WTC11 (cell line): ENCODE results near the gene CFH. TPM values are rescaled to one million over a fixed set of nuclear protein-coding genes. Genes with fewer than 3 reads are reported as not detected.

Source experiments
- ATAC-seq: fragments of 200-7000 bp; cut with Tn5 transposase; 2 replicates; pipeline ENCODE4 v1.10.0; 2021; ENCODE audit warnings: mild to moderate bottlenecking, moderate library complexity
- CTCF ChIA-PET: fragments of 300-600 bp; sonication (Branson Sonifier 250); formaldehyde crosslinking; loops from one replicate; lab custom pipeline; 2021; ENCODE audit warnings: antibody characterized with exemption; lab: Charles Lee
- POLR2A ChIA-PET: fragments of 350-600 bp; sonication (Branson Sonifier 250); formaldehyde crosslinking; loops from one replicate; lab custom pipeline; 2021; ENCODE audit warnings: antibody characterized with exemption; lab: Charles Lee
- DNase-seq: peaks from one replicate; pipeline ENCODE4 v3.0.0; 2021; ENCODE audit warnings: low spot score
- H3K27ac Mint-ChIP-seq: 2 replicates; pipeline ENCODE4 v1.8.0; 2021; ENCODE audit warnings: mixed read lengths
- H3K27me3 Mint-ChIP-seq: 2 replicates; pipeline ENCODE4 v1.8.0; 2021; ENCODE audit warnings: low read depth, mild to moderate bottlenecking, moderate library complexity, mixed read lengths
- H3K36me3 Mint-ChIP-seq: 2 replicates; pipeline ENCODE4 v1.8.0; 2021; ENCODE audit warnings: mixed read lengths
- H3K4me1 Mint-ChIP-seq: 2 replicates; pipeline ENCODE4 v1.8.0; 2022; ENCODE audit warnings: mixed read lengths
- H3K4me3 Mint-ChIP-seq: 2 replicates; pipeline ENCODE4 v1.8.0; 2021; ENCODE audit warnings: mild to moderate bottlenecking, moderate library complexity, mixed read lengths
- H3K9me3 Mint-ChIP-seq: 2 replicates; pipeline ENCODE4 v1.8.0; 2021; ENCODE audit warnings: mixed read lengths
- CREB1 ChIP-seq: sonication (generic); formaldehyde crosslinking; IDR thresholded peaks from 2 replicates; pipeline ENCODE4 v1.8.0; 2023; ENCODE audit warnings: mild to moderate bottlenecking, missing genetic modification reagents
- CREM ChIP-seq: sonication (generic); formaldehyde crosslinking; IDR thresholded peaks from 2 replicates; pipeline ENCODE4 v1.8.1; 2022; ENCODE audit warnings: mild to moderate bottlenecking, missing genetic modification reagents, moderate library complexity
- CTCF ChIP-seq: fragments of 200-600 bp; IDR thresholded peaks from 2 replicates; pipeline ENCODE4 v1.8.0; 2022; ENCODE audit warnings: antibody characterized with exemption
- ELF4 ChIP-seq: sonication (generic); formaldehyde crosslinking; IDR thresholded peaks from 2 replicates; pipeline ENCODE4 v1.8.1; 2022; ENCODE audit warnings: low read depth, mild to moderate bottlenecking, moderate library complexity, missing genetic modification reagents
- FOXP1 ChIP-seq: sonication (generic); formaldehyde crosslinking; IDR thresholded peaks from 2 replicates; pipeline ENCODE4 v1.8.0; 2022; ENCODE audit warnings: missing genetic modification reagents, mild to moderate bottlenecking, moderate library complexity, borderline replicate concordance
- GRHL2 ChIP-seq: fragments of 250-450 bp; sonication (Bioruptor Pico); IDR thresholded peaks from 2 replicates; pipeline ENCODE4 v1.8.0; 2022; ENCODE audit warnings: mild to moderate bottlenecking, moderate library complexity; ENCODE audit not compliant: insufficient replicate concordance, severe bottlenecking
- HMGA2 ChIP-seq: fragments of 250-450 bp; sonication (Bioruptor Pico); IDR thresholded peaks from 2 replicates; pipeline ENCODE4 v1.4.0; 2021; ENCODE audit warnings: mild to moderate bottlenecking, moderate library complexity
- JUN ChIP-seq: sonication (generic); formaldehyde crosslinking; IDR thresholded peaks from 2 replicates; pipeline ENCODE4 v1.8.0; 2023; ENCODE audit warnings: mild to moderate bottlenecking, missing genetic modification reagents
- KAT7 ChIP-seq: sonication (generic); formaldehyde crosslinking; IDR thresholded peaks from 2 replicates; pipeline ENCODE4 v1.8.1; 2023; ENCODE audit warnings: missing genetic modification reagents, mild to moderate bottlenecking, borderline replicate concordance
- MLX ChIP-seq: sonication (generic); formaldehyde crosslinking; IDR thresholded peaks from 2 replicates; pipeline ENCODE4 v1.8.1; 2023; ENCODE audit warnings: mild to moderate bottlenecking, missing genetic modification reagents, moderate library complexity
- NFATC4 ChIP-seq: fragments of 250-450 bp; sonication (Bioruptor Pico); IDR thresholded peaks from 2 replicates; pipeline ENCODE4 v1.9.0; 2021; ENCODE audit warnings: mild to moderate bottlenecking
- NFE2L1 ChIP-seq: sonication (generic); formaldehyde crosslinking; IDR thresholded peaks from 2 replicates; pipeline ENCODE4 v1.8.1; 2023; ENCODE audit warnings: missing genetic modification reagents
- NR1H2 ChIP-seq: sonication (generic); formaldehyde crosslinking; IDR thresholded peaks from 2 replicates; pipeline ENCODE4 v1.9.0; 2021; ENCODE audit warnings: mild to moderate bottlenecking, moderate library complexity, missing genetic modification reagents
- TCF7 ChIP-seq: sonication (generic); formaldehyde crosslinking; IDR thresholded peaks from 2 replicates; pipeline ENCODE4 v1.8.0; 2022; ENCODE audit warnings: mild to moderate bottlenecking, low read depth, missing genetic modification reagents, moderate library complexity
- ZNF138 ChIP-seq: sonication (generic); formaldehyde crosslinking; conservative IDR thresholded peaks from 2 replicates; pipeline ENCODE4 v1.8.1; 2022; ENCODE audit warnings: mild to moderate bottlenecking, moderate library complexity, missing genetic modification reagents
- ZNF423 ChIP-seq: fragments of 250-450 bp; sonication (Bioruptor Pico); IDR thresholded peaks from 2 replicates; pipeline ENCODE4 v2.1.2; 2022; ENCODE audit warnings: mild to moderate bottlenecking, moderate library complexity
- total RNA-seq: library from RNA; stranded (reverse); gene quantifications from 3 replicates; pipeline ENCODE4 v1.2.3, GENCODE V29; 2021
- TF ChIP-seq, protein P1 (sequence below): sonication (generic); formaldehyde crosslinking; IDR thresholded peaks from 2 replicates; pipeline ENCODE4 v1.8.1; 2023; ENCODE audit warnings: mild to moderate bottlenecking, missing genetic modification reagents, moderate library complexity
- TF ChIP-seq, protein P2 (sequence below): fragments of 250-450 bp; sonication (Bioruptor Pico); IDR thresholded peaks from 2 replicates; pipeline ENCODE4 v1.9.0; 2021; ENCODE audit warnings: mild to moderate bottlenecking
- TF ChIP-seq, protein P3 (sequence below): sonication (generic); formaldehyde crosslinking; IDR thresholded peaks from 2 replicates; pipeline ENCODE4 v1.8.0; 2022; ENCODE audit warnings: mild to moderate bottlenecking, missing genetic modification reagents
- TF ChIP-seq, protein P4 (sequence below): sonication (generic); formaldehyde crosslinking; IDR thresholded peaks from 2 replicates; pipeline ENCODE4 v1.8.0; 2022; ENCODE audit warnings: mild to moderate bottlenecking, missing genetic modification reagents

The CFH gene
- total RNA-seq, 1 experiment from 2014 or later: 0.17 TPM

DNA sequence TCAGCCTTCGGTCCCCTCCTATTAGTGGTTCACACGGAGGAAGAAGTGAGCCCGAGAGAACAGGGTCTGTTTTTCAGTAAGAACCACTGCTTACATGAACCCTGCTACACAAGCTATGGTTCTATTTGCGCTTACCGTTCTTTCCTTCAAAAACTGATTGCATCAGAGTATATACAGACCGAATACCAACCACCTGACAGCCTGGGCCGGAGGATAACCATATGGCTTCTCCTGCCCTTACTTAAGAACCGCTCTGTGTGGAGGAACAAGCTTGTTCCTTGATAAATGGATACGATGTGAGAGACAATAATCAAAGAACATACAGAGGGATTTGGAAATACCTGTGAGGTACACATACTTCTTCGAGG is 42.5 kb upstream of the CFH start:
- Mint-ChIP-seq H3K4me1 (peaks cover 57% of the 10 kb centered on the region), H3K36me3 (no peaks in the 10 kb centered on the region), H3K27ac (peak overlapping the region; percentile 98), H3K4me3 (peak overlapping the region; percentile 92), H3K9me3 (no peaks in the 10 kb centered on the region), H3K27me3 (no peaks in the 10 kb centered on the region)
- DNase-seq: no peak
- ATAC-seq: peak; percentile 1
- ChIA-PET CTCF (interaction anchor here (0.8 to 1.7 kb wide), 5 partner anchors 51 to 431 kb away, joined by 3 to 5 read pairs (median 4); no protein-coding TSS in a partner anchor), POLR2A (interaction anchor here (0.6 to 1.9 kb wide), 12 partner anchors 8 to 264 kb away, joined by 3 to 7 read pairs (median 4); no protein-coding TSS in a partner anchor)
- no peak for TF ChIP-seq ZNF423 (CRISPR knock-in tag)
- TF ChIP-seq MLX (CRISPR knock-in tag): no peak
- no peak for TF ChIP-seq JUN

DNA sequence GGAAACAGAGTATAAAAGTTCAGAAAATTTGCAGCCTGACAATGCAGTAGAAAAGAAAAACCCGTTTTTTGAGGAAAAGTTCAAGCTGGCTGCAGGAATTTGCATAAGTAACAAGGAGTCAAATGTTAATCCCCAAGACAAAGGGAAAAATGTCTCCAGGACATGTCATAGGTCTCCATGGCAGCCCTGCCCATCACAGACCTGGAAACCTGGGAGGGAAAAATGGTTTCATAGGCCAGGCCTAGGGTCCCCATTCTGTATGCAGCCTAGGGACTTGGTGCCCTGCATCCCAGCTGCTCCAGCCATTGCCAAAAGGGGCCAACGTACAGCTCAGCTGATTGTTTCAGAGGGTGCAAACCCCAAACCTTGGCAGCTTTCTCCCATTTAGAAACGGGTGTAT is 40.0 kb upstream of the CFH start:
- H3K27ac Mint-ChIP-seq: peak overlapping the region; percentile 47; the same call in 1 of the 2 replicates
- no peaks in the 10 kb centered on the region for H3K36me3 Mint-ChIP-seq
- H3K27me3 Mint-ChIP-seq: no peaks in the 10 kb centered on the region; the same call in 1 of the 2 replicates
- POLR2A ChIA-PET: no interaction called here
- CTCF ChIA-PET: no interaction called here
- H3K4me3 Mint-ChIP-seq: no peak overlapping the region; the same call in 1 of the 2 replicates
- ATAC-seq: no peak
- H3K9me3 Mint-ChIP-seq: no peaks in the 10 kb centered on the region
- TF ChIP-seq KAT7 (CRISPR knock-in tag) (no peak), GRHL2 (CRISPR knock-in tag) (no peak), HMGA2 (no peak)
- TF ChIP-seq, protein P1, sequence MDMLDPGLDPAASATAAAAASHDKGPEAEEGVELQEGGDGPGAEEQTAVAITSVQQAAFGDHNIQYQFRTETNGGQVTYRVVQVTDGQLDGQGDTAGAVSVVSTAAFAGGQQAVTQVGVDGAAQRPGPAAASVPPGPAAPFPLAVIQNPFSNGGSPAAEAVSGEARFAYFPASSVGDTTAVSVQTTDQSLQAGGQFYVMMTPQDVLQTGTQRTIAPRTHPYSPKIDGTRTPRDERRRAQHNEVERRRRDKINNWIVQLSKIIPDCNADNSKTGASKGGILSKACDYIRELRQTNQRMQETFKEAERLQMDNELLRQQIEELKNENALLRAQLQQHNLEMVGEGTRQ (CRISPR knock-in tag): no peak
- TF ChIP-seq, protein P2, sequence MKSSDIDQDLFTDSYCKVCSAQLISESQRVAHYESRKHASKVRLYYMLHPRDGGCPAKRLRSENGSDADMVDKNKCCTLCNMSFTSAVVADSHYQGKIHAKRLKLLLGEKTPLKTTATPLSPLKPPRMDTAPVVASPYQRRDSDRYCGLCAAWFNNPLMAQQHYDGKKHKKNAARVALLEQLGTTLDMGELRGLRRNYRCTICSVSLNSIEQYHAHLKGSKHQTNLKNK (CRISPR knock-in tag): no peak
- TF ChIP-seq, all 79 proteins: peak for 0
- peak; percentile 27 for DNase-seq
- peaks cover 38% of the 10 kb centered on the region for H3K4me1 Mint-ChIP-seq

- ATAC-seq: no peak
- ChIA-PET CTCF (no interaction called here), POLR2A (no interaction called here)
- TF ChIP-seq, protein P3, sequence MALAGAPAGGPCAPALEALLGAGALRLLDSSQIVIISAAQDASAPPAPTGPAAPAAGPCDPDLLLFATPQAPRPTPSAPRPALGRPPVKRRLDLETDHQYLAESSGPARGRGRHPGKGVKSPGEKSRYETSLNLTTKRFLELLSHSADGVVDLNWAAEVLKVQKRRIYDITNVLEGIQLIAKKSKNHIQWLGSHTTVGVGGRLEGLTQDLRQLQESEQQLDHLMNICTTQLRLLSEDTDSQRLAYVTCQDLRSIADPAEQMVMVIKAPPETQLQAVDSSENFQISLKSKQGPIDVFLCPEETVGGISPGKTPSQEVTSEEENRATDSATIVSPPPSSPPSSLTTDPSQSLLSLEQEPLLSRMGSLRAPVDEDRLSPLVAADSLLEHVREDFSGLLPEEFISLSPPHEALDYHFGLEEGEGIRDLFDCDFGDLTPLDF (CRISPR knock-in tag): no peak
- TF ChIP-seq NFE2L1 (CRISPR knock-in tag) (no peak), CTCF (no peak), CREB1 (CRISPR knock-in tag) (no peak), ZNF138 (CRISPR knock-in tag) (no peak), ZNF423 (CRISPR knock-in tag) (no peak), ELF4 (no peak), NR1H2 (no peak), GRHL2 (CRISPR knock-in tag) (no peak), FOXP1 (CRISPR knock-in tag) (no peak), KAT7 (CRISPR knock-in tag) (no peak), TCF7 (CRISPR knock-in tag) (no peak), CREM (CRISPR knock-in tag) (no peak), NFATC4 (CRISPR knock-in tag) (no peak)
- TF ChIP-seq, protein P2 (CRISPR knock-in tag): no peak
- TF ChIP-seq, protein P4, sequence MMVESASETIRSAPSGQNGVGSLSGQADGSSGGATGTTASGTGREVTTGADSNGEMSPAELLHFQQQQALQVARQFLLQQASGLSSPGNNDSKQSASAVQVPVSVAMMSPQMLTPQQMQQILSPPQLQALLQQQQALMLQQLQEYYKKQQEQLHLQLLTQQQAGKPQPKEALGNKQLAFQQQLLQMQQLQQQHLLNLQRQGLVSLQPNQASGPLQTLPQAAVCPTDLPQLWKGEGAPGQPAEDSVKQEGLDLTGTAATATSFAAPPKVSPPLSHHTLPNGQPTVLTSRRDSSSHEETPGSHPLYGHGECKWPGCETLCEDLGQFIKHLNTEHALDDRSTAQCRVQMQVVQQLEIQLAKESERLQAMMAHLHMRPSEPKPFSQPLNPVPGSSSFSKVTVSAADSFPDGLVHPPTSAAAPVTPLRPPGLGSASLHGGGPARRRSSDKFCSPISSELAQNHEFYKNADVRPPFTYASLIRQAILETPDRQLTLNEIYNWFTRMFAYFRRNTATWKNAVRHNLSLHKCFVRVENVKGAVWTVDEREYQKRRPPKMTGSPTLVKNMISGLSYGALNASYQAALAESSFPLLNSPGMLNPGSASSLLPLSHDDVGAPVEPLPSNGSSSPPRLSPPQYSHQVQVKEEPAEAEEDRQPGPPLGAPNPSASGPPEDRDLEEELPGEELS (CRISPR knock-in tag): no peak
- Mint-ChIP-seq H3K4me3 (no peak overlapping the region), H3K36me3 (no peaks in the 10 kb centered on the region), H3K4me1 (no peaks in the 10 kb centered on the region), H3K9me3 (no peaks in the 10 kb centered on the region), H3K27me3 (no peaks in the 10 kb centered on the region; the same call in 1 of the 2 replicates), H3K27ac (no peak overlapping the region)
- no peak for DNase-seq
Observed at GRCh38 chr1:196619721-196620120, 32.1 kb upstream of the CFH start.
